HCT116 (cell line): ENCODE results near the gene PSKH1. TPM values are rescaled to one million over a fixed set of nuclear protein-coding genes. Genes with fewer than 3 reads are reported as not detected.
A peak's percentile ranks its signal among the peaks of the same experiment; 100 is the strongest.

Experiments
- ATAC-seq: fragments of 200-7000 bp; cut with Tn5 transposase; 2 replicates; pipeline ENCODE4 v1.9.1; 2020; ENCODE audit warnings: mild to moderate bottlenecking, moderate library complexity
- BruUV-seq: library from RNA; stranded (reverse); fragments of 400-500 nt; replicated peaks from 2 replicates; lab custom pipeline; 2021; lab: Mats Ljungman, UMichigan
- CTCF ChIA-PET: fragments of 300-600 bp; sonication (Branson Sonifier 250); formaldehyde crosslinking; loops from one replicate; lab custom pipeline; 2021; ENCODE audit warnings: antibody characterized with exemption; lab: Charles Lee
- POLR2A ChIA-PET: fragments of 300-600, 350-600 bp; sonication (Branson Sonifier 250); formaldehyde crosslinking; loops from one replicate; lab custom pipeline; 2021; ENCODE audit warnings: antibody characterized with exemption; lab: Charles Lee
- RAD21 ChIA-PET, 2 experiments: fragments of 300-600 bp; sonication (Branson Sonifier 250); formaldehyde crosslinking; loops; one replicate each; lab custom pipeline; 2023; ENCODE audit warnings: low total read pairs in 2 of 2; ENCODE audit not compliant: uncharacterized antibody in 2 of 2, unreplicated experiment in 2 of 2, low non-redundant PET in 1 of 2; lab: Charles Lee
- DNase-seq: peaks from one replicate; pipeline ENCODE4 v3.0.0-alpha.2; 2010; ENCODE audit warnings: low read depth, low spot score
- H2AFZ ChIP-seq: fragments of 200-600 bp; shearing (Covaris generic), sonication (generic); 2 replicates; pipeline ENCODE4 v1.6.1; 2017; ENCODE audit warnings: low read depth, mixed run types, mixed read lengths, antibody characterized with exemption, low read length; ENCODE audit not compliant: poor library complexity, severe bottlenecking
- H3K27ac ChIP-seq: 2 replicates; pipeline ENCODE4 v1.5.1; 2012; ENCODE audit warnings: low read depth, low read length
- H3K27me3 ChIP-seq: fragments of 200-600 bp; sonication (generic); 2 replicates; pipeline ENCODE4 v1.6.1; 2016; ENCODE audit warnings: mixed run types, low read length, mixed read lengths; ENCODE audit not compliant: insufficient read depth
- H3K36me3 ChIP-seq, 2 experiments: fragments of 200-500 bp in 1 of 2; fragments of 200-600 bp in 1 of 2; sonication (Bioruptor generic) in 1 of 2; sonication (generic) in 1 of 2; 2 replicates each; pipeline versions ENCODE4 v1.5.1 to v1.6.1; 2014 to 2016; ENCODE audit warnings: low read length in 2 of 2, inconsistent platforms in 1 of 2, mixed read lengths in 1 of 2, mixed run types in 1 of 2; ENCODE audit not compliant: insufficient read depth in 2 of 2, control insufficient read depth in 1 of 2
- H3K4me1 ChIP-seq, 2 experiments: fragments of 200-600 bp in 1 of 2; sonication (generic) in 1 of 2; 2 replicates each; pipeline versions ENCODE4 v1.5.1 to v1.6.1; 2012 to 2017; ENCODE audit warnings: low read length in 2 of 2, inconsistent platforms in 1 of 2, mild to moderate bottlenecking in 1 of 2, mixed read lengths in 1 of 2, mixed run types in 1 of 2, moderate library complexity in 1 of 2; ENCODE audit not compliant: insufficient read depth in 2 of 2, control insufficient read depth in 1 of 2
- H3K4me2 ChIP-seq: fragments of 200-600 bp; sonication (generic); 2 replicates; pipeline ENCODE4 v1.6.1; 2017; ENCODE audit warnings: mixed run types, low read length, mixed read lengths
- H3K4me3 ChIP-seq, 2 experiments: fragments of 200-600 bp in 1 of 2; sonication (generic) in 1 of 2; replicated peaks in 1 of 2; 2 replicates each; pipeline ENCODE4 v1.5.1; 2011 to 2016; ENCODE audit warnings: low read length in 2 of 2, control low read depth in 1 of 2, low read depth in 1 of 2, mild to moderate bottlenecking in 1 of 2, mixed read lengths in 1 of 2, mixed run types in 1 of 2
- H3K79me2 ChIP-seq: fragments of 200-600 bp; sonication (generic); 2 replicates; pipeline ENCODE4 v1.6.1; 2017; ENCODE audit warnings: mild to moderate bottlenecking, mixed run types, low read length, moderate library complexity, mixed read lengths; ENCODE audit not compliant: insufficient read depth
- H3K9ac ChIP-seq: fragments of 200-600 bp; sonication (generic); 2 replicates; pipeline ENCODE4 v1.6.1; 2016; ENCODE audit warnings: low read length, mixed read lengths
- H3K9me2 ChIP-seq: fragments of 200-600 bp; sonication (generic), shearing (Covaris generic); 2 replicates; pipeline ENCODE4 v1.6.1; 2017; ENCODE audit warnings: mixed run types, mild to moderate bottlenecking, moderate library complexity; ENCODE audit not compliant: insufficient read depth
- H3K9me3 ChIP-seq, 2 experiments: fragments of 200-500 bp in 1 of 2; fragments of 200-600 bp in 1 of 2; sonication (Bioruptor generic) in 1 of 2; sonication (generic) in 1 of 2; 2 replicates each; pipeline ENCODE4 v1.6.1; 2014 to 2017; ENCODE audit warnings: low read length in 2 of 2, mixed read lengths in 2 of 2, inconsistent platforms in 1 of 2, low read depth in 1 of 2, mild to moderate bottlenecking in 1 of 2, mixed run types in 1 of 2, moderate library complexity in 1 of 2; ENCODE audit not compliant: control insufficient read depth in 1 of 2, insufficient read depth in 1 of 2
- H4K20me1 ChIP-seq: fragments of 200-600 bp; sonication (generic), shearing (Covaris generic); 2 replicates; pipeline ENCODE4 v1.6.1; 2017; ENCODE audit warnings: mixed run types, mild to moderate bottlenecking, moderate library complexity; ENCODE audit not compliant: insufficient read depth
- CBX3 ChIP-seq: IDR thresholded peaks from 2 replicates; pipeline ENCODE4 v1.6.1; 2012; ENCODE audit warnings: low read depth
- CEBPB ChIP-seq: IDR thresholded peaks from 2 replicates; pipeline ENCODE4 v1.6.1; 2012; ENCODE audit warnings: low read depth
- EGR1 ChIP-seq: IDR thresholded peaks from 2 replicates; pipeline ENCODE4 v1.6.1; 2012; ENCODE audit warnings: low read depth
- MAX ChIP-seq: IDR thresholded peaks from 2 replicates; pipeline ENCODE4 v1.6.1; 2012
- REST ChIP-seq: IDR thresholded peaks from 2 replicates; pipeline ENCODE4 v1.6.1; 2012; ENCODE audit warnings: low read depth
- SIN3A ChIP-seq: IDR thresholded peaks from 2 replicates; pipeline ENCODE4 v1.6.1; 2012; ENCODE audit warnings: low read depth
- ZFX ChIP-seq: fragments of 450-650 bp; IDR thresholded peaks from 2 replicates; pipeline ENCODE4 v1.6.1; 2017
- intact Hi-C: fragments of 100-400 bp; cut with micrococcal nuclease; formaldehyde crosslinking; loops from 2 replicates; pipeline ENCODE4 v1.10.0; 2022
- total RNA-seq: library from RNA; stranded (reverse); gene quantifications from one replicate; pipeline ENCODE4 v1.2.1, GENCODE V29; 2021; ENCODE audit not compliant: unreplicated experiment

Gene PSKH1
- total RNA-seq, 1 experiment from 2014 or later: 16.2 TPM

GRCh38 chr16:67907397-67908180 is 14.5 kb downstream of the PSKH1 start:
- BruUV-seq: no TSS peak

More at GRCh38 chr16:67907397-67908180, 14.5 kb downstream of the PSKH1 start:
- H2AFZ ChIP-seq: no peak overlapping the region
- intact Hi-C loops: no loop called here
- ChIA-PET RAD21 (no interaction called here), POLR2A (no interaction called here), CTCF (no interaction called here)
- TF ChIP-seq MAX (no peak), REST (no peak), CEBPB (no peak), SIN3A (no peak), CBX3 (no peak), EGR1 (no peak), ZFX (no peak)
- H4K20me1 ChIP-seq: no peaks in the 10 kb centered on the region
- no peaks in the 10 kb centered on the region for H3K27me3 ChIP-seq
- H3K9me2 ChIP-seq: no peaks in the 10 kb centered on the region
- no peak for DNase-seq
- no peak overlapping the region for H3K9ac ChIP-seq
- no peaks in the 10 kb centered on the region; the same call in 1 of the 2 replicates for H3K79me2 ChIP-seq
- H3K27ac ChIP-seq: no peak overlapping the region
- H3K4me1 ChIP-seq: no peaks in the 10 kb centered on the region
- no peak overlapping the region for H3K4me2 ChIP-seq
- peak; percentile 28; the same call in 1 of the 2 replicates for ATAC-seq
- no peaks in the 10 kb centered on the region; a peak in 2 of 4 replicates for H3K36me3 ChIP-seq
- no peaks in the 10 kb centered on the region for H3K9me3 ChIP-seq
- no peak overlapping the region for H3K4me3 ChIP-seq
